Stimulated activated CD4-positive, alpha-beta T cell treated with anti-CD3 and anti-CD28 coated beads, Interleukin-1b, Interleukin-23, amount 100 ng/mL, for 1 hour (primary cell): ENCODE data around the gene LRRC8A.
"Not testable (repeated sequence)": the region's sequence is repeated elsewhere in the genome, so short reads cannot be mapped to it uniquely, and the experiment has no call there.

Experiments
- DNase-seq, 2 donors: peaks; one replicate each; pipeline ENCODE4 v3.0.0-alpha.2; 2020; ENCODE audit warnings: low read depth in 2 of 2

Gene LRRC8A

DNA sequence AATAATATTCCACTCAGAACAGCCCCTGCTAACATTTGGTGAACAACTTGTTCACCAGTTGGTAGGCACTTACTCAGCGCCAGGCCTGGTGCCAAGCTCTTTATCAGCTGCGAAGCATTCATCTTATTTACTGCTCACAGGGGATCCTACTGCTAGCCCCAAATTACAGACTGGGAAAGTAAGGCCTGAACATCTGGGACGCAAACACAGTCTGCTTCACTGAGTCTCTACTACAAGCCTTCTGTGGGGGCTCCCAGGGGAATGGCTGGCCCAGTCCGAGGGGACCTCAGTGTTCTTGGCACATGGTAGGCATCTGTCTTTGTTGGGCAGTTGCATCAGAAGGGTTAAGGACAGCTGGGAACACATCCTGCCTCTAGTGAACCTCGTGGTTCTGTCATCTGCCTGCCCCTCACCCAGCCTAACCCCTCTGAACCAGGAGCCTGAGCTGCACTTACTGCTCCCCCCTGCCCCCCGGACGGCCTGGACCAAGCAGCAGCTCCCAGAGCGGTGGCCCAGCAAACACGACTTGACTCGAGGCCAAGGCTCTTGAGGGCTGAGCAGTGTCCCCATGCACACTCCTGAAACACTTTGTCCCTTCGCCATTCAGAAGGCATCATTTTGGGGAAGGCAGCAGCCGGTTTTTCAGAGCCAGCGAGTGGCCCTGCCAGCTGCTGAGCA is 38.6 kb downstream of the LRRC8A start, which contains the start of gene PHYHD1:
Gene PHYHD1 (plus strand): TSS at position 602 of the 678 bp plus-strand sequence. CDS start 1,342 bp downstream, outside the sequence.
- no peak for DNase-seq

DNA sequence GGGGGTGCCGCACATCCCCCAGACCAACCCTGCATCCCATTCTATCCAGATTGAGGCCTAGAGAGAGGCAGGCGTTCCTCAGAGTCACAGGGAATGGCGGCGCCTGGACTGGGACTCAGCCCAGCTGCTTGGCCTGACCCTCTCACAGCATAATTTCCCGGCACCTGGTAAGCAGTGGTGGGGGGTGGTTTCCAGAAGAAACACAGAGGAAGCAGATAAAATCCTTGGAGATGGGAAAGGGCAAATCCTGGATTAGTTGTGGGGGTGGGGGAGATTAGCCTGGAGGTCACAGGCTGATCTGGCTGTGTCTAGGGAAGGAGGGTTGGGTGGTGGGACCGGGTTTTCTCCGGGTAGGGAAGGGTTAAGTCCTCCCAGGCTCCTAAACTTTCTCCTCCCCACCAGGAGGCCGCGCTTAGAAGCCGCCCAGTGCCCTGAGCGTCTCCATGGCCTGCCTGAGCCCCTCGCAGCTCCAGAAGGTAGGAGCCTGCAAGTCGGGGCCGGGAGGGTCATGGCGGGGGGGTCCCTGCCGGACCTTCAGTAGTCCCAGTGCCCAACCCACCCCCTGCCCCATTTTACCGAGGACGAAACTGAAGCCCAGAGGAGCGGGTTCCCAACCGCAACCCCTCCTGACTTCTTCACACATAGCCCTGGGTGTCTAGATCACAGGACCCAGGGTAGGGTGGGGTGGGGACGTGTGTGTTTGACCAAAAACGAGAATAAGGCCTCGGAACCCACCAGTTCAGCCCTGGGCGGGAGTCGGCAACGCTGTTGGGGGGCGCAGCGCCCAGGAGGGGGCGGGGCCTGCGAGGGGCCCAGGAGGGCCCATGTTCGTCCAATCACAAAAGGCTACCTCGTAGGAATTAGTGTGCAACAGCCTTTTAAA is 40.2 kb downstream of the LRRC8A start:
- DNase-seq = no peak

DNA sequence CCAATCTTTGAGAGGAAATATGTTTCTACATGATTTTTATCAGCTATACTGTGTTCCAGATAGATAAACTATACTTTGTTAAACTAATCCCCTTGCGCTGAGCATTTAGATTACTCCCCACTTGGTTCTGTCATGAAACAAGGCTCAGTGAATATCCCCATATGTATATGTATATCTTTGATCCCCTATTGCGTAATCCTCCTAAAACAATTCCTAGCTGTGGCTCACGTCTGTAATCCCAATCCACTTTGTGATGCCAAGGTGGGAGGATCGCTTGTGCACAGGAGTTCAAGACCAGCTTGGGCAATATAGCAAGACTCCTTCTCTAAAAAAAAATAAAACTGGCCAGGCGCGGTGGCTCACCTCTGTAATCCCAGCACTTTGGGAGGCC is 41.6 kb downstream of the LRRC8A start:
- no peak for DNase-seq

DNA sequence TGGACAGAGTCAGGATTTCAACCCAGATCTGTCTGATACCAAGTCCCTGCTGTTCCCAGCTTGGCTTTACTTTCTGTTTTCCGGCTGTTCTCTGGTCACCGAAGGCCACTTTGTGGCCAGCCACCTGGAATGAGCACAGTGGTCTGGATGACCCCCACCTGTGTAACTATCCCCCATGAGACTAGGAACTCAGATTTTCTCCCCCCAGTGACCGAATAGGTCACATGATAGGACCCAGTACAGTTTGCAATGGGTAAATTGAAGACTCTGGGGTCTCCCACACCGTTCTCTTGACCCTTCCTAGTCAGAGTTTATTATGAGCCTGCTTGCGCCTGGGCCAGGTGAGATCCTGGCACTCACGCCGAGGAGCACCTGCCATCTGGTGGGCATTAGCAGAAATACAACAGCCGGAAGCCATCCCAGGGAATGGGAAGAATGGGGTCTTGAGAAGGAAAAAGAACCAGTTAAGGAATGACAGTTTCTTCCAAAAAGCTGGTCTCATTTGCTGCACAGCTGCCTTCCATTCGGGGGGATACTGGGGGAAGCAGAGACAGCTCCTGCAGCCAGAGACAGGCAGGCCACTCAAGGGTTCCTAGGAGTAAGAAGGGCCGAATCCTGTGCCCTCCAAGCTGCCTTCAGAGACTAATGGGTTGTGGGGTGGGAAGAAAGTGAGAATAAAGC is 45.9 kb downstream of the LRRC8A start:
- DNase-seq = peak in 1 of 2 donors; percentile 13

DNA sequence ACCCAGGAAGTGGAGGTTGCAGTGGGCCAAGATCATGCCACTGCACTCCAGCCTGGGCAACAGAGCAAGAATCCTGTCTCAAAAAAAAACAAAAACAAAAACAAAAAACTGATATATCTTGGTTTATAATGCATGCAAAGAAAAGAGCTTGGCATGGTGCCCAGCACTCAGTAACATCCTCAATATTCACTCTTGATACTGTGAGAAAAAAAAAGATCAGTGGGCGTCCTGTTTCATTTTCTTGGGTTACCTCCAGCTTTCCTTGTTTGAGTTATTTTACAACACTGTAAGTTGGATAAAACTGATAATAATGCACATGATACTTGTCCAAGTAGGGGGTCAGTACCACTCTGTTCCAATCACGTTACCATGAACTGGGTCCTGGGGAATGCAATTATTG is 46.7 kb downstream of the LRRC8A start:
- DNase-seq = no peak

DNA sequence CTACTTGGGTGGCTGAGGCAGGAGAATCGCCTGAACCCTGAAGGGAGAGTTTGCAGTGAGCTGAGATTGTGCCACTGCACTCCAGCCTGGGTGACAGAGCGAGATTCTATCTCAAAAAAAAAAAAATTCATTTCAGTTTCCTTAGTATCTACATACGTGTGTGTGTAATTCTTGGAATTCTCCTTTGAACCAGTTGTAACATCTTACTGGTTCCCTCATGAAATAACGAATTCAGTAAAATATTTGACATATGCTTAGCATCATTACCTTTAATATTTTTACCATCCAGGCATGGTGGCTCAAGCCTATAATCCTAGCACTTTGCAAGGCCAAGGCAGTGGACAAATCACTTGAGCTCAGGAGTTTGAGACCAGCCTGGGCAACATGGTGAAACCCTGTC is 47.6 kb downstream of the LRRC8A start:
- no peak for DNase-seq

DNA sequence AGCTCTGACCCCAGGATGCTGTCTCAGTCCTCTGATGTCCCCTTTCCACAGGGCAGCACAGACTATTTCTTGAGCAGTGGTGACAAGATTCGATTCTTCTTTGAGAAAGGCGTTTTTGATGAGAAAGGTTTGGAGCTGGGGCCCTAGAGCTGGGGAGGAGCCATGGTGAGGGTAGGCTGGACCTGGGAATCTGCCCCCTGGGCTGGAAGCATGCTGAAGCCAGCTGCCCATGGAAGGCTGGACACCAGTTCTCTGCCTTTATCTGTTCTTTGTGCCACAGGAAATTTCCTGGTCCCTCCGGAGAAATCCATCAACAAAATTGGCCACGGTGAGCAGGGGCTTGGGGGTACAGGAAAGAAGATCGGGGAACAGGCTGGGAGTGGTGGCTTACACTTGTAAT is 51.8 kb downstream of the LRRC8A start:
- DNase-seq = no peak

DNA sequence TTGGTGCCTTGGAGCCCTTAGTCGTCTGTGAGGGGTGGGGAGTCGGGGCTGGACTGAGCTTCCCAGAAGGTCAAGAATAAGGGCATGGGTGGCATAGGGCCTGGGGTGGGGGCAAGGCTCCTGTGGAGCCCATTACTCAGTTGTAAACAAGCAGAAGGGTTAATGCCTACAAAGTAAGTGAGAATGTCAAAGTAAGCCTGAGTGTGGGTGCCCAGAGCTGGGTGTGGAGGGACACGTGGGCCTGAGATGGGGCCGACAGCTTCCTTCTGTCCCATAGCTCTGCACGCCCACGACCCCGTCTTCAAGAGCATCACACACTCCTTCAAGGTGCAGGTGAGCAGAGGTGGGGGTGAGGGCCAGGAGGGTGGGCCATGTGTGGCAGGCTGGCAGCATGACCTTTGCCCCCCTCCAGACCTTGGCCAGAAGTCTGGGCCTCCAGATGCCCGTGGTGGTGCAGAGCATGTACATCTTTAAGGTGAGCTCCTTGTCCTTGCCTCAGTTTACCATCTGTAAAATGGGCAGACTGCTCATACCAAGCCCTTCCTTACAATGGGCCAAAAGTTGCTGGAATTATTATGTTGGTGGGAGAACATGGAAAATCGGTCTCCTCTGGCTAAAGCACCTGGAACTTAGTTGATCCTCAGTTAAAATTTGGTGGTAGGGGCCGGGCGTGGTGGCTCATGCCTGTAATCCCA is 54.4 kb downstream of the LRRC8A start:
- no peak for DNase-seq

DNA sequence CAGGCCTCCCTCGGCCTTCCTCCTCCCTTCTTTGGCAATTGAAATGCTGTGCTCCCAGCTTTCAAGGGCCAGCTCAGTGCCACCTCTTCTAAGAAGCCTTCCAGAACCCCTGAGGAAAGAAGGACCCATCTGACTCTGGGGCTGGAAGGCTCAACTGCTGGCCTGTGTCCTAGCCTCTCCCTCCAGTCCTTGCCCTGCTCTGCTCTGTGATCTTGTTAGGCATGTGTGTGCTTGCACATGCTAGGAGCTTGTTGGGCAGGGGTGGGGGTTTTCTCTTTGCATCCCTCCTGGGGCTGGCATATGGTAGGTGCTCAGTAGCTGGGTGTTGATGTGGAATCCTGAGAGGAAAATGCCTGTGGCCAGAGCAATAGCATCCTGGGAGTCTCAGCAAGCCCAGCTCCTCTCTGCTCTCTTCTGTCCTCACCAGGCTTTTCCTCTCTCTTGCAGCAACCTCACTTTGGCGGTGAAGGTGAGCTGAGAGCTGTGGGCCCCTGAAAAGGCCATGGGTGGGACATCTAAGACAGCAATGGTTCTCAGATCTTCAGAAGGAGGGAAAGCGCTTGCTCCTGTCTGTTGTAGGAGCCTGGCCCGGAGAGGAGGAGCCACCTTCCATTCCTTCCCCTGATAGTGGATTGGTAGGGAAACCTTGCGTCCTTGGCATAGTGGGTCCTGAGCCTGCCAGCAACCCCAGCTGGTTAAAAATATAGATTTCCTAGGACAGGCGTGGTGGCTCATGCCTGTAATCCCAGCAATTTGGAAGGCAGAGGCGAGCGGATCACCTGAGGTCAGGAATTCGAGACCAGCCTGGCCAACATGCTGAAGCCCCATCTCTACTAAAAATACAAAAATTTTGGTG is 55.6 kb downstream of the LRRC8A start:
- DNase-seq = no peak

DNA sequence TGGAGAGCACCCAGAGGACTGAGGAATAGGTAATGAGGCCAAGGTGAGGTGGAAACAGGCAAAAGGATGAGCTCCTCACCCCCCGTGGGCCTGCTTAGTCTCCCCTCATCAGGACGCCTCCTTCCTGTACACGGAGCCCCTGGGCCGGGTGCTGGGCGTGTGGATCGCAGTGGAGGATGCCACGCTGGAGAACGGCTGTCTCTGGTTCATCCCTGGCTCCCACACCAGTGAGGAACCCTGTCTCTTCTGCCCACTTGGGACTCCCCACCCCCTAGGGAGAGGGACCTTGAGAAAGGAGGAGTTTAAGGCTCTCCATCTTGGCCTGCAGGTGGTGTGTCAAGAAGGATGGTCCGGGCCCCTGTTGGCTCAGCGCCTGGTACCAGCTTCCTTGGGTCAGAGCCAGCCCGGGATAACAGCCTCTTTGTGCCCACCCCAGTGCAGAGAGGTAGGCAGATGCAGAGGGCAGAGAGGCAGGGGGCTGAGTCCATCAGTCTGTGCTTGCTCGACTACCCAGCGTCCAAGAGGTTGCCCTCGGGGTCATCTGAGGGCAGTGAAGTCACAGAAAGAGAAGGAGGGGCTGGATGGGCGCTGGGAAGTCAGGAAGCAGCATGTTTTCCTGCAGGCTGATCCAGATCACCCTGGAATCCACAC is 58.5 kb downstream of the LRRC8A start:
- no peak for DNase-seq

DNA sequence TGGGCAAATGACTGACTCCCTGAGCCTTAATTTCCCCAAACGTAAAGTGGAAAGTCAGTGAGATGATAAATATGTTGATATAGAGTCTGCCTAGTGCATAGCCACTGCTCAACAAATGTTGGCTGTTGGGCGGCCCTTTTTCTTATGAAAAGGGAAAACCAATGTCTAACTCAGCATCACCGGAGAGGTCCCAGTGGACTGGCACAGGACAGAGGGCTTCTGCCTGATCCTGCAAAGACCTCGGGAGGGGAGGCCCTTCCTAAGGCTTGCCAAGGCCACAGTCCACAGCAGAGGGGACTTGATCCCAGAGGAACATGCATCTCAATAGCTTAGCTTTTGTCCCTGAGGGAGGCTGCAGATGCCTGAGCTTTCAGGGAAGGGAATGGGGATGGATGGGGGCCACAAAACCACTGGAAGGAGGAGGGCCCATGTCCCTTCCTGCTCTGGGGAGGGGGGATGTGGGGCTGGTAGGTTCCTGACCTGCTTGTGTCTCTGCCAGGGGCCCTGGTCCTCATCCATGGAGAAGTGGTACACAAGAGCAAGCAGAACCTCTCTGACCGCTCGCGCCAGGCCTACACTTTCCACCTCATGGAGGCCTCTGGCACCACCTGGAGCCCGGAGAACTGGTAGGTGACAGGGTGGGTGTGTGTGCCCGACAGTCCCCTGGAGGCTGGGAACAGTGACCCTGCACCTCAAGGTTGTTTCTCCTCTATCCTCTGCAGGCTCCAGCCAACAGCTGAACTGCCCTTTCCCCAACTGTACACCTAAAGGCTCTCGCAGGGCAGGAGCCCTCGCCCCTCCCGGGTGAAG is 59.2 kb downstream of the LRRC8A start:
- no peak for DNase-seq

DNA sequence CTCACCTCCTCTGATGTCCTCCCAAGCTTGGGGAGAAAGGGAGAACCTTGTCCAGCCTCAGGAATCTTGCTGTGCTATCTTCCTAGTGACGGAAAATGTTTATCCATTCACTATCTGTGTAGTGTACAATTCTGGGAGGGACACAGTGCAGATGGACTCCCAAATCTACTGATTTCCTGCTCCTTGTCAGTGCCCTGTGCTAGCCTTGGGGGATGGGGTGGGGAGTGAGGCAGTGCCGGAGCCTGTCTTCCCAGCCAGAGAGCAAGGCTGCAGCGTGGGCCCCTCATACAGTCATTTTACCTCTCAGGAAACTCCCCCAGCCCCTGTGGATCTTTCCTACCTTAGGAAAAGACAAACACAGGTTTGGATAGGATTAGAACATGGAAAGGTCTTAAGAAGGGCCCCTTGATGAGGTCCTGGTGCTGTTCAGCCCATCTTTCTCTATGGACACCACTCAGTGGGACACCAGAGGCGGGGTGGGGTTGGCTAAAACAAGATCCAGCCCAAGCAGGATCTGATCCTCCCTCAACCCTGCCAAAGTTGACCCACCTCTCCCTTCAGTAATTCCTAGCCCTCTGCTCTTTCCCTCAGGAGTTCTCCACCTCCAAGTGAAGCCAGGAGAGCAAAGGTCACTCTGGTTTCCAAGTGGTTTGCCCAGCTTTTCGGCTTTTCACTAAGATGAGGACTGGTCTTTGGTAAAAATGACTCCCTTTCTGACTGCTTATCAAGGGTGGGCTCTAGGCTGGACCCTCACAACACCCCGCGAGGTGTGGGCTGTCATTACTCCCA is 62.1 kb downstream of the LRRC8A start:
- DNase-seq = no peak

DNA sequence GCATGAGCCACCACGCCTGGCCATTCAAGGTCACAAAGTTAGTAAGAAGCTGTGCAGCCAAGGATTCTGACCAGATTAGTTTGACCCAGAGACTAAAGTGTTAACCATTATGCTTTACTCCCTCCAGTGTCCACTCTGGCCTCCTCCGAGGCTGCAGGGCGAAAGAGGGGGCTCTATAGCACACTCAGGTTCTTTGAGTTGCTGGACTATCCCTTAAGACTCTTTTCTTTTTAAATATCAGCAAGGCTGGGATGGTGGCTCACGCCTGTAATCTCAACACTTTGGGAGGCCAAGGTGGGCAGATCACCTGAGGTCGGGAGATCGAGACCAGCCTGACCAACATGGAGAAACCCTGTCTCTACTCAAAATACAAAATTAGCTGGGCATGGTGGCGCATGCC is 63.0 kb downstream of the LRRC8A start:
- not testable (repeated sequence) for DNase-seq

DNA sequence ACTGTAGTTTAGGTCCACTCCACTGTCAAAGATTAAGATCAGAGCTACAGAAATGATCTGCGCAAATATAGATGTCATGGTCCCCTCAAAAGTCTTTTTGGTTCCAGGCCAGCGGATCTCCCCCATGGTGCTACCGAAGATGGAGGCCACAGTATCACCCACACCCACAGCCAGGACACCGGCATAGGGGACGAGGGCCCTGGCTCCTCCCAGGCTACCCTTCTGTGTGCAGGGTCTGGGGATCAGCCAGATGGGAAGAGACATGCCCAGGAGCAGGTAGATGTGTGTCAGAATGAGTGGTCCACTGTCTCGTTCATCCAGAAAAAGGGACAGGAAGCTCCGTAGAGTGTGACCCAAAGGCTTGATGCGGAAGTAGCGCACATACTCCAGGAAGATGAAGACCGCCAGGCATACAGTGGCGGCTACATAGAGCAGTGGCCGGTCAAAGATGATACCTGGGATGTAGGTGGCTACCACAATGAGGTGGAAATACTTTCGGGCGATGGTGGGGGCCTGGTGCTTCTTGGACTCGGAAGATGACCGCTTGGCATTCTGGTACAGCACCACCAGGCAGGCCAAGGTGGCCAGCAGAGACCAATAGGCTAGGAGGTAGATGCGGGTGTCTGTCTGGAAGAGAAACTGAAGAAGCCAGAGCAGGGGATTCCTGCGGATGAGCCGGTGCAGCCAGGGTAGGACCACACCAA is 64.0 kb downstream of the LRRC8A start:
- DNase-seq = no peak

DNA sequence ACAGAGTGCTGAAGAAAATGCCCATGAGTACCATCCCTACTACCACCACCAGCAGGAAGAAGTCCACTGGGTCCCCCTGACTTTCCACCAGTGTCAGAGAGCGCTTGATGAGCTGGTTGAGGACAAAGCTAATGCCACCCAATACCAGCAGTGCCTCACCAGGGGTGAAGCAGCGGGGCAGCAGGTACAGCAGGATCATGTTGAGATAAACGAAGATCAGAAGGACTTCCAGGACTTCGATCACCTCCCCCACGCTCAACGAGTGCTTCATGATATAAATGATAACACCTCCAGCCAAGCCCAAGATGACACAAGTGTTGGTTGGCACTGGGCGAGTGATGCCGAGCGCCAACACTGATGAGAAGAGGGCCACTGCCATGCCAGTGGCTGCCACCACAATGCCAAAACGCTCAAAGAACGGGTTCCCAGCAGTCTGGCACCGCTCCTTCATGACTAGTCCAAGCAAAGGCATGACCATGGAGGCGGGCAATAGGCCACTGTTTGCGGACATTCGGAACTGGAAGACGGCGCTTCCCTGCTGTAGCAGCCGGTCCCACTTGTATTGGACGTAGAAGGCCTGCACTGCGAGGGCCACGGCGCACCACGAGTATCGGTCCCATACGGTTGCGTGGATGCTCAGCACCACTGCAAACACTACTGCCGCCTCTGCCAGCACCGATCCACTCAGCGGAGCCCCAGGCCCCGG is 64.8 kb downstream of the LRRC8A start:
- no peak for DNase-seq

DNA sequence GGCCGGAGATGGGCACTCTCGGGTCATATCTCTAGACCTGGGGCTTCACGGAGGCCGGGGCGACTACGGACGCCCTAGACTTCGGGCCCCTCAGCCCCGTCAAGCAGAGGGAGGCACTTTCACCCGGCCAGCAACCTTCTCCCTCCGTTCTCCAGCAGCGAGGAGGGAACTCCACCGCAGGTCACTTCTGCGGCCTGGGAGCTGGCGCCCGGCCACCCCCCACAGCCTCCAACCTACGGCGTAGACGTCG is 65.3 kb downstream of the LRRC8A start:
- no peak for DNase-seq

DNA sequence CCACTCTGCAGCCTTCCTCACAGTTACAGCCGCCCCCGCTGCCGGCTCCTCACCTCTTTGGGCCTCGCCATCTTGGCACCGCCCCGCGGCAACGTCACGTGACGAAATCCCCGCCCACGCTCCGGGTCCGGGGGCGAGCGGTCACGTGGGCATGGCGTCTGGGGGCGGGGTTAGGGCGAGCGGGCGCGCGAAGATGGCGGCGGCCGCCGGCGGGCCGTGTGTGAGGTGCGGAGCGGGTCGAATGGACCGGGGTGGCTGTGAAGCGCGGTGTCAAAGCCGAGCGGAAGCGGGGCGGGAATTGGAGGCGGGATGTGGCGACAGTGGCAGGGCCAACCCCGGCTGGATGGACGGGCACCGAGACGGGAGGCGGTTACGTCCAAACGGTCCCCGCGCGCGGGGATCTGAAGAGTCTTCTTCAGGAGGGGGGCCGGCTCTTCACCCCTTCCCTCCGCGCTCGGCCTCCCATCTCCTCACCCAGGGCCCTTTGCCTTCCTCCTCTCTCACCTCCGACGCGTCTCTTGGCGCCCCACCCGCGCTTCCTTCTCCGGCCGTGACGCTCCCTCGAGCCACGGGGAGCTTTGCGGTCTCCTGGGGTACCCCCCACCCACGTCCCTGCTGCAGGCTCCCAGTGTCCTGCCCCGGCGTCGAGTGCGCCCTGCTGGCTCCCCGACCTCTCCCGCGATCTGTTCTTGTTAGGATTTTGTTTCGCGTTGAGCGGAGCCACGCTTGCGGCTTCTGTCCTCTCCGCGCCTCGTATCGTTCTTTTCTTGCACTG is 65.8 kb downstream of the LRRC8A start, which contains the start of the genes DOLK and NUP188:
Gene DOLK (minus strand): TSS at position 77 of the 775 bp plus-strand sequence. CDS start 300 bp downstream, outside the sequence.
Gene NUP188 (plus strand): TSS at position 173 of the 775 bp plus-strand sequence. CDS start 21 bp downstream, at position 194.
- peak; percentile 96 to 100 for DNase-seq
